B cell (primary cell): Measurements from ENCODE around the gene HTRA3. TPM values are rescaled to one million over a fixed set of nuclear protein-coding genes. Genes with fewer than 3 reads are reported as not detected.

ENCODE experiments used
- ATAC-seq: fragments of 200-7000 bp; cut with Tn5 transposase; one replicate; pipeline ENCODE4 v1.10.0; 2021; ENCODE audit warnings: low read depth, mild to moderate bottlenecking, moderate number of reproducible peaks, moderate library complexity
- CTCF ChIA-PET: fragments of 350-600 bp; sonication (Branson Sonifier 250); formaldehyde crosslinking; loops from one replicate; lab custom pipeline; 2021; ENCODE audit warnings: antibody characterized with exemption, inconsistent platforms; lab: Charles Lee
- POLR2A ChIA-PET: fragments of 350-600 bp; sonication (Branson Sonifier 250); formaldehyde crosslinking; loops from one replicate; lab custom pipeline; 2021; ENCODE audit warnings: antibody characterized with exemption; lab: Charles Lee
- DNase-seq: peaks from one replicate; pipeline ENCODE4 v3.0.0; 2013
- H2AFZ ChIP-seq: 2 replicates; pipeline ENCODE4 v1.6.1; 2012; ENCODE audit warnings: mild to moderate bottlenecking, low read depth, low read length; ENCODE audit not compliant: insufficient read depth, poor library complexity, severe bottlenecking
- H3K27ac ChIP-seq, 2 donors: 1 replicate in 1 of 2; 2 replicates in 1 of 2; pipeline ENCODE4 v1.5.1; 2012 to 2013; ENCODE audit warnings: low read length in 2 of 2, mild to moderate bottlenecking in 2 of 2, moderate library complexity in 1 of 2
- H3K27me3 ChIP-seq, 4 experiments: fragments of 200-600 bp in 1 of 4; sonication (generic) in 1 of 4; replicated peaks in 1 of 4; 1 replicate in 2 of 4; 2 replicates in 2 of 4; pipeline versions ENCODE4 v1.6.1 to v1.7.0; 2013 to 2016; ENCODE audit warnings: low read length in 3 of 4, mild to moderate bottlenecking in 2 of 4, mixed read lengths in 1 of 4, moderate library complexity in 1 of 4; ENCODE audit not compliant: insufficient read depth in 4 of 4, control insufficient read depth in 3 of 4; ENCODE audit errors: control extremely low read depth in 1 of 4
- H3K36me3 ChIP-seq, 2 experiments: replicated peaks in 1 of 2; 1 replicate in 1 of 2; 2 replicates in 1 of 2; pipeline versions ENCODE4 v1.6.1 to v1.7.1; 2013; ENCODE audit warnings: low read length in 1 of 2; ENCODE audit not compliant: insufficient read depth in 2 of 2, control insufficient read depth in 1 of 2; ENCODE audit errors: control extremely low read depth in 1 of 2, extremely low read depth in 1 of 2
- H3K4me1 ChIP-seq, 2 donors: fragments of 200-600 bp in 1 of 2; sonication (generic) in 1 of 2; 1 replicate in 1 of 2; 2 replicates in 1 of 2; pipeline versions ENCODE4 v1.5.1 to v1.6.1; 2013 to 2017; ENCODE audit warnings: low read length in 2 of 2; ENCODE audit not compliant: control insufficient read depth in 2 of 2, insufficient read depth in 2 of 2
- H3K4me2 ChIP-seq: replicated peaks from 2 replicates; pipeline ENCODE3; 2012; ENCODE audit warnings: mild to moderate bottlenecking, low read depth, low read length; ENCODE audit not compliant: poor library complexity, severe bottlenecking
- H3K4me3 ChIP-seq, 5 experiments: fragments of 200-600 bp in 1 of 5; sonication (generic) in 1 of 5; 1 replicate in 3 of 5; 2 replicates in 2 of 5; pipeline versions ENCODE4 v1.5.1 to v1.7.0; 2011 to 2016; ENCODE audit warnings: low read length in 4 of 5, mild to moderate bottlenecking in 4 of 5, low read depth in 2 of 5, control low read depth in 1 of 5, moderate library complexity in 1 of 5; ENCODE audit not compliant: insufficient read depth in 1 of 5; ENCODE audit errors: control extremely low read depth in 1 of 5, extremely low read depth in 1 of 5
- H3K79me2 ChIP-seq: fragments of 200-600 bp; sonication (generic); one replicate; pipeline ENCODE4 v1.6.0; 2016; ENCODE audit warnings: low read length; ENCODE audit not compliant: control insufficient read depth, insufficient read depth
- H3K9ac ChIP-seq: fragments of 200-600 bp; sonication (generic); 2 replicates; pipeline ENCODE4 v1.6.1; 2017; ENCODE audit warnings: mild to moderate bottlenecking, low read length, moderate library complexity
- H3K9me3 ChIP-seq, 3 donors: one replicate each; pipeline versions ENCODE4 v1.6.1 to v1.7.1; 2013; ENCODE audit warnings: low read length in 2 of 3; ENCODE audit not compliant: control insufficient read depth in 2 of 3, insufficient read depth in 1 of 3; ENCODE audit errors: control extremely low read depth in 1 of 3
- H4K20me1 ChIP-seq: 2 replicates; pipeline ENCODE4 v1.6.0; 2012; ENCODE audit warnings: mild to moderate bottlenecking, low read length; ENCODE audit not compliant: insufficient read depth, control insufficient read depth, poor library complexity, severe bottlenecking
- H3K27ac Mint-ChIP-seq: one replicate; pipeline ENCODE4 v1.8.0; 2021; ENCODE audit warnings: mixed read lengths
- H3K27me3 Mint-ChIP-seq: one replicate; pipeline ENCODE4 v1.8.0; 2021; ENCODE audit warnings: mixed read lengths
- H3K4me1 Mint-ChIP-seq: one replicate; pipeline ENCODE4 v1.8.0; 2021; ENCODE audit warnings: mixed read lengths
- H3K4me3 Mint-ChIP-seq: one replicate; pipeline ENCODE4 v1.8.0; 2021; ENCODE audit warnings: mixed read lengths
- H3K9me3 Mint-ChIP-seq: one replicate; pipeline ENCODE4 v1.8.0; 2022; ENCODE audit warnings: mixed read lengths; ENCODE audit not compliant: insufficient read depth
- CTCF ChIP-seq: fragments of 200-600 bp; IDR thresholded peaks from one replicate; pipeline ENCODE4 v1.8.0; 2022; ENCODE audit warnings: antibody characterized with exemption, mild to moderate bottlenecking
- EZH2 ChIP-seq: IDR thresholded peaks from 2 replicates; pipeline ENCODE4 v1.6.1; 2012; ENCODE audit warnings: borderline replicate concordance, low read depth, mild to moderate bottlenecking, moderate library complexity, low read length; ENCODE audit not compliant: insufficient read depth, poor library complexity, severe bottlenecking
- WGBS: methylation state at CpG from one replicate; pipeline ENCODE4 v1.1.5; 2013; ENCODE audit warnings: missing lambda C conversion rate; ENCODE audit not compliant: insufficient coverage; 5-methylcytosine and 5-hydroxymethylcytosine counted together
- intact Hi-C: fragments of 100-400 bp; cut with micrococcal nuclease; formaldehyde crosslinking; loops from one replicate; pipeline ENCODE4 v1.10.0; 2022
- polyA plus RNA-seq: library from polyadenylated mRNA; depleted of rRNA; stranded (reverse); fragments of >200 nt; gene quantifications from 2 replicates; pipeline ENCODE4 v1.2.3, GENCODE V29; 2012
- total RNA-seq, 2 donors: library from RNA; stranded (reverse); fragments of 120-200 nt in 1 of 2; gene quantifications; 1 replicate in 1 of 2; 2 replicates in 1 of 2; pipeline versions ENCODE4 v1.2.3 to v1.2.4, GENCODE V29; 2013 to 2022

The HTRA3 gene
- total and polyA plus RNA-seq, 2 donors (not counting 1 experiment from before 2014, with no cell fraction given), result not detected

DNA sequence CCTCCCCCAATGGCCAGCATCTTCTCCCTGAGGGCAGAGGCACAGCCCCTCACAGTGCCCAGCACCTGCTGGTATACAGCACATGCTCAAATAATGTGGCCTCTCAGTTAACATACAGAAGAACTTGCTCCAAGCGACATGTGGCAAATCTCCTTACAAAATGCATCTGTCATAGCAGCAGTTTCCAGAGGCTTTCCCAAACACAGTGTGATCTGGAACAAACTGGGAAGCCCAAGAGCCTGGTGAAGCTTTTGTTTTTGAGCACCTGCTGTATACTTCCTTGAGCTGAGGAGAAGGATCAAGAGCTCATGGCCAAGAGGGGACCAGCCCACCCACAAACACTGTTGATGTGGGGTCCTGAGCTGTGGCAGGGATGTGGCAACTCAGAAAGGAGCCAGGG, 34.8 kb upstream of the HTRA3 start:
- DNase-seq (no peak), ATAC-seq (no peak)
- H3K27me3 Mint-ChIP-seq, result no peaks in the 10 kb centered on the region
- no peak overlapping the region for H3K27ac Mint-ChIP-seq
- H3K4me1 Mint-ChIP-seq, result peaks cover 40% of the 10 kb centered on the region
- peaks cover 16 to 80% of the 10 kb centered on the region in 2 experiments for H3K36me3 ChIP-seq
- no peak overlapping the region for H3K9ac ChIP-seq
- POLR2A ChIA-PET, result no interaction called here
- H3K4me2 ChIP-seq, result no peak overlapping the region
- no peak overlapping the region for H3K27ac ChIP-seq
- CTCF ChIA-PET, result interaction anchor here (1.1 to 1.7 kb wide), 2 partner anchors 13 to 58 kb away, joined by 3 to 6 read pairs; no protein-coding TSS in a partner anchor
- H4K20me1 ChIP-seq, result peaks cover 92% of the 10 kb centered on the region
- H3K4me3 Mint-ChIP-seq, result no peak overlapping the region
- H3K4me1 ChIP-seq, result peaks cover 3 to 49% of the 10 kb centered on the region in 2 donors
- no peaks in the 10 kb centered on the region for H3K27me3 ChIP-seq
- H3K79me2 ChIP-seq, result peaks cover 36% of the 10 kb centered on the region
- WGBS, result 100% methylated on average over 1 of the region's 1 CpG
- intact Hi-C loops, result no loop called here
- H3K9me3 Mint-ChIP-seq, result no peaks in the 10 kb centered on the region
- no peak overlapping the region for H2AFZ ChIP-seq
- H3K9me3 ChIP-seq, result peaks cover 0 to 7% (median 0%) of the 10 kb centered on the region in 3 donors
- no peak overlapping the region for H3K4me3 ChIP-seq
- TF ChIP-seq EZH2, result no peak
- TF ChIP-seq CTCF, result no peak

DNA sequence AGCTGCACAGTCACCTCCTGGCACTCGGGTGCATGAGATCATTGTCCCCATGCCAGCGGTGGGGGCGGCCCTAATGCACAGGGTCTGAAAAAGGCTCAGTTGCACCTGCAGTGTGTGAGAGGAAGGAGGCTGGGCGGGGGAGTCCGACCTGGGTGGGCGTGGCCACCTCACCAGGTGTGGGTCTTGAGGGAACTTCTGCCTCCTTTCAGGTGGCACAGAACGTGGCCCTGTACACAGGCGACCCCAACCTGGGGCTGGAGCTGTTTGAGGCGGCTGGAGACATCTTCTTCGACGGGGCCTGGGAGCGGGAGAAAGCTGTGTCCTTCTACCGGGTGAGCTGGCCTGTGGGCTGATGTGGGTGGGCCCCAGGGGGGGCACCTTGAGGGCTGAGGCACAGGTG, 34.3 kb upstream of the HTRA3 start:
- H3K4me3 ChIP-seq, result no peak overlapping the region
- POLR2A ChIA-PET, result no interaction called here
- H3K9me3 Mint-ChIP-seq, result no peaks in the 10 kb centered on the region
- H3K4me3 Mint-ChIP-seq, result no peak overlapping the region
- H3K27ac ChIP-seq, result no peak overlapping the region
- H3K27me3 Mint-ChIP-seq, result no peaks in the 10 kb centered on the region
- no peak overlapping the region for H3K27ac Mint-ChIP-seq
- H3K4me1 ChIP-seq, result peaks cover 3 to 44% of the 10 kb centered on the region in 2 donors
- ATAC-seq, result no peak
- H3K4me2 ChIP-seq, result no peak overlapping the region
- WGBS, result 75% methylated on average over 9 of the region's 13 CpGs
- CTCF ChIA-PET, result interaction anchor here (1.1 to 1.7 kb wide), 2 partner anchors 14 to 58 kb away, joined by 3 to 6 read pairs; no protein-coding TSS in a partner anchor
- peaks cover 0 to 7% (median 0%) of the 10 kb centered on the region in 3 donors for H3K9me3 ChIP-seq
- peaks cover 16 to 85% of the 10 kb centered on the region in 2 experiments for H3K36me3 ChIP-seq
- H2AFZ ChIP-seq, result no peak overlapping the region
- TF ChIP-seq EZH2 (no peak), CTCF (no peak)
- DNase-seq, result peak; percentile 39
- intact Hi-C loops, result no loop called here
- peaks cover 37% of the 10 kb centered on the region for H3K4me1 Mint-ChIP-seq
- H3K79me2 ChIP-seq, result peaks cover 36% of the 10 kb centered on the region
- no peak overlapping the region for H3K9ac ChIP-seq
- peaks cover 95% of the 10 kb centered on the region for H4K20me1 ChIP-seq
- no peaks in the 10 kb centered on the region for H3K27me3 ChIP-seq
